HG03139 (cell line): ENCODE data around the gene FAM227B.
"Not testable (repeated sequence)": the region's sequence is repeated elsewhere in the genome, so short reads cannot be mapped to it uniquely, and the experiment has no call there.

Source experiments
- ATAC-seq: cut with Tn5 transposase; IDR thresholded peaks from one replicate; pipeline ENCODE4 v1.9.1; 2021; ENCODE audit not compliant: unreplicated experiment

Gene FAM227B

DNA sequence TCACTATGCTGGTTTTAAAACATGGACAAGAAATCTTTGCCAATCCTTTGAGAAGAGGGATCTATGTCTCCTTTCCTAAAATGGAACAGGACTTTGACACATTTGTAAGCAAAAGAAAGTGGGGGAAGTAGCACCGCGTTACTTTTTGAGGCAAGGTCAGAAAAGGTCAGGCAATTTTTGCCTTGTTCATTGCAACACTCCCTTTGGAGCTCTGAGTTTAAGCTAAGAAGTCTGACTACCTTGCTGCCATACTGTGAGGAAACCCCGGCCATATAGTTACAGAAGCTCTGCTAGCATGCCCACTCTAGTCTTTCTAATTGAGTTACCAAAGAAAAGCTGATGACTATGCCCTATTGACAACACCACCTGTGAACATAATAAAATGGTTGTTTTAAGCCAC is 1.4 kb downstream of the FAM227B start:
- ATAC-seq = no peak

DNA sequence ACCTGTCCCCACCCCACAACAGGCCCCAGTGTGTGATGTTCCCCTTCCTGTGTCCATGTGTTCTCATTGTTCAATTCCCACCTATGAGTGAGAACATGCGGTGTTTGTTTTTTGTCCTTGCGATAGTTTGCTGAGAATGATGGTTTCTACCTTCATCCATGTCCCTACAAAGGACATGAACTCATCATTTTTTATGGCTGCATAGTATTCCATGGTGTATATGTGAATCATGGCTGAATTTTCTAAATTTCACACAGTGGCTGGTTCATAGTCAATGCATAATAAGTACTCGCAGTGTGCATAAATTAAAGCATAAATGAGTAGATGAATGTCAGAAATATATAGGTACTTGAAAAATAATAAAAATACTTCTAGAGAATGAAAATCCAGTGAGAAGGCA is 8.4 kb downstream of the FAM227B start:
- not testable (repeated sequence) for ATAC-seq

DNA sequence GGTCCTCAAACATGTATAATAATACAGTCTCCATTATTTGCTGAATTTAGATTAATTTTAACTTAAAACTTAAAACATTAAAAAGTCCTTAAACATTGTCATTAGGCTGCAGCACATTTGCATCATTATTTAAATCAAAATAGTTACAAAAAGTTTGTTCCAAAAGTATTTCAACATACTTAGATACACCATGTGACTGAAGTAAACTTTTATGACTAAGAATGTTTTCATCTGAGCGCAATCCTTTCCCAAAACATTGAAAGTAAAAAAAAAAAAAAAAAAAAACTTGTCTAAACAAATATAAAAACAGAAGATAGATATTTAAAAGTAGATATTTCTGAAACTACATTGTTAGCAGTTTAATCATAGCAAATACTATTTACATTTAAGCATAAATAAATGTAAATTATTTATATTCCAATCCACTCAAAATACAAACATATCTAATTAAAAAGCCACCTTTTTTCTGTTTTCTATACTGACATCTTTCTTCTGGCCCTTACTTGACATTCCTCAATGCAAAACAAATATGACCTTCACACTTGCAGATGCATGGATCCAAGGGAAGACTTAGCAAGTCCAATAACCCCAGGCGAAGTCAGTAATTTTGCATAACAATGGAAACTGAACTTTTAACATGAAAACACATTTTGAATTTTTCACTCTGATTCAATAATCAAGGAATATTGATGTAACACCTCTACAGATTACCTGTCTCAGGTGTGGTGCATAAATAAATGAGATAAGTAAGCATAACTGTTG is 10.3 kb downstream of the FAM227B start:
- no peak for ATAC-seq

DNA sequence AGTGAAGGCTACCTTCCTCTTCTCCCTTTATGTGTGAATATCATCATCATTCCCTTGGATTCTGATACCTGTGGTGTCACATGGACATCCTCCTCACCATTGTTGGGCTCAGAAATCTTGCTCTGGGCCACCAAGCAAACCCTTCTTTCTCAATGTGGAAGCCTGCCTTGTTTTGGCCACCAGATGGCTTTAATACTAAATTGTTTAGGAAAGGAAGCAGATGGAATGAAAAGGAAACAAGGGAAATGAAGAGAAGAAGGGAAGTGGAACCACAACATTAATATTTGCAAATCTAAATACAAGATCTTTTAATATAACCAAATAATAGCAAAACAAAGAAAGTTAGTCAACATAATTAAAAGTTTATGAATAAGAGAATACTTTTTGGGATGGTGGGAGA is 14.0 kb downstream of the FAM227B start:
- no peak for ATAC-seq

DNA sequence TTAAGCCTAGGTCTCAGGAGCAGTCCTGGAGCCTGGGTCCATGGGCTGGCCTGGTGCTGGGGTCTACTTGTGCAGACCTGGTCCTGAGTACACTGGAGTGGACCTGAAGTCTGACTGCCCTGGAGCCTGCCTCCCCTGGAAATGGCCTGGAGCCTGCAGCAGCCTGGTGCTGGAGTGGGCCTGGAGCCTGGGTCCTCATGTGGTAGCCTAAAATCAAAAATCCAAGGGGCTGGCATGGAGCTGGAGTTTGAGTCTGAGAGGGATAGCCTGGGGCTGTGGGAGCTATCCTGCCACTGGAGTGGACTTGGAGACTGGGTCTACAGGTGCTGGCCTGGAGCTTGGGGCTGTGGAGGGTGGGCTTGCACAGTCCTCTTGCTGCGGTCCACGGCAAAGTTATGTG is 15.0 kb downstream of the FAM227B start:
- ATAC-seq = no peak

DNA sequence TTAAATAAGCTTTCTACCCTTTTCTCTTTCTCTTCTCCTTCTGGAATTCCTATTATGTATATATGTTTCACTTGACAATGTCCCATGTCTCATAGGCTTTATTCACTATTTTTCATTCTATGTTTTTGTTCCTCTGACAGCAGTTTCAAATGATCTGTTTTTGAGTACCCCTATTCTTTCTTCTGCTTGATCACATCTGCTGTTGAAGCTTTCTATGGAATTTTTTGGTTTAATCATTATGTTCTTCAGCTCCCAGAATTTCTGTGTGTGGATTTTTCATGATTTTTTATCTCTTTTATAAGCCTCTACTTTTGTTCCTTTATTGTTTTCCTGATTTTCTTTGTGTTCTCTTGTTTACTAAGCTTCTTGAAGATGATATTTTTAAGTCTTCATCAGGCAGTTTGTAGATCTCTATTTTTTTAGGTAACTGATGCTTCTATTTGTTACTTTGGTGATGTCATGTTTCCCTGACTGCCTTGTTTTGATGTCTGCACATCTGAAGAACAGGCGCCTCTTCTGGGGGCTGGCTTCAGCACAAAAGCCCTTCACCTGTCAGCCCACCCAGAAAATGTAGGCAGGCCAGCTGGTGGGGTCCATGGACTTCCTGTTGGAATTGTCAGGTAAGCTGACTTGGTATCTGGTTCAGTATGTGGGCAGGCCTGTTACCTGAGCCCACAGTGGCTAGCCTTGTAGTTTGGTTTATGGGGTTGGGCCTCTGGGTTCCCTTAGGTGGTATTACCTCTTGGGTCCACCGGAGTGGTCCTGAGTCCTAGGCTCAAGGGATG is 15.8 kb downstream of the FAM227B start:
- no peak for ATAC-seq

DNA sequence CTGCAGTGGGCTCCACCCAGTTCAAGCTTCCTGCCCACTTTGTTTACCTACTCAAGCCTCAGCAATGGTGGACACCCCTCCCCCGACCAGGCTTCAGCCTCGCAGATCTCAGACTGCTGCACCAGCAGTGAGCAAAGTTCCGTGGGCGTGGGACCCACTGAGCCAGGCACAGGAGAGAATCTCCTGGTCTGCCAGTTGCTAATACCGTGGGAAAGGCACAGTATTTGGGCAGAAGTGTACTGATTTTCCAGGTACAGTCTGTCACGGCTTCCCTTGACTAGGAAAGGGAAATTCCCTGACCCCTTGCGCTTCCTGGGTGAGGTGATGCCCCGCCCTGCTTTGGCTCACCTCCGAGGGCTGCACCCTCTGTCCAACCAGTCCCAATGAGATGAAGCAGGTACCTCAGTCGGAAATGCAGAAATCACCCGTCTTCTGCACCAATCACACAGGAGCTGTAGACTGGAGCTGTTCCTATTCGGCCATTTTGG is 27.7 kb downstream of the FAM227B start:
- not testable (repeated sequence) for ATAC-seq

DNA sequence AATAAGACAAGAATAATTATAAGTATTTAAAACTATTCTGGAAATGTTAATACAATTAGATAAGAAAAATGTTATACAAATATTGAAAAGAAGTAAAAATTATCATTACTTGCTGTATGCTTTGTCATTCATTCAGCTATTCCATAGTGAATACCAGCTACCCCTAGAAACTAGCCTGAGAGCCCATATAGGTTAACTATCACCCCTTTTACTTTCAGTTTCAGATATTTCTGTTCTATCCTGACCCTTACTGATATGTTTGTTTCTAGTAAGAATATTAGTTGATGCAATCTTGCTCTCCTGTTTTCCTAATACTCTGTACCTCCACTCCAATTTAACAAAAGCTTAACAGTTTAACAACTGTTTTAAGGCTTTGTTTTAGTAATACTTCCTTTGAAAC is 31.6 kb downstream of the FAM227B start:
- no peak for ATAC-seq

DNA sequence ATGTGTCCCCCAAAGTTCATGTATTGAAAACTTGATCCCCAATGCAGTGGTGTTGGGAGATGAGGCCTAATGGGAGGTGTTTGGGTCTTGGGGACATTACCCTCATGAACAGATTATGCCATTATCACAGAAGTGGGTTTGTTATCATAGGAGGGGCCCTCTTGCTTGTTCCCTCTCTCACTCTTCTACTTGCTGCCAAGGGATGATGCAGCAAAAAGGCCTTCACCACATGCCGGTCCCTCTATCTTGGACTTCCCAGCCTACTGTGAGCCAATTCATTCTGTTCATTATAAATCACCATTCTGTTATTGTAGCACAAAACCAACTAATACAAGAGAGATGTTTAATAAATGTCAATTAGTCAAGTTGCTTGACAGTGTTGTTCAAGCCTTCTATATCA is 47.2 kb downstream of the FAM227B start:
- ATAC-seq = no peak

DNA sequence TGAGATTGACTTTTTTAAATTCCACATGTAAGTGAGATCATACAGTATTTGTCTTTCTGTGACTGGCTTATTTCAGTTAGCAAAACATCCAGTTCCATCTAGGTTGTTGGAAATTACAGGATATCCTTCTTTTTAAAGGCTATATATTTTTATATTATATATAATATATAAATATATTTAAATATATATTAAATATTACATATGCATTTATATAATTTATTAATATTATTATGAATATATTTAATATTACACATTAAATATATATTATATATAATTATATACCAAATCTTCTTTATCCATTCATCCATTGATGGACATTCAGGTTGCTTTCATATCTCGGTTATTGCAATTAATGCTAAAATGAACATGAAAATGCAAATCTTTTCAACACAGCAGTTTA is 49.9 kb downstream of the FAM227B start:
- no peak for ATAC-seq

DNA sequence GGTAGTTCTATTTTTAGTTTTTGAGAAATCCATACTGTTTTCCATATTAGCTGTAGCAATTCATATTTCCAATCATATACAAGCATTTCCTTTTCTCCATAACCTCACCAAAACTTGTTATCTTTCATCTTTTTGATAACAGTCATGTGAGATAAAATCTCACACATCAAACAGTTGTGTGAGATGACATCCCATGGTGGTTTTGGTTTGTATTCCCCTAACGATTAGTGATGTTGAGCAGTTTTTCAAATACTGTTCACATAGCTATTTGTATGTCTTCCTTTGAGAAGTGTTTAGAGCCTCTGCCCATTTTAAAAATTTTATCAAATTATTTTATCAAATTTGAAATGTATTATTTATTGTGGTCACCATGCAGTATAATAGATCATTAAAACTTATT is 50.4 kb downstream of the FAM227B start:
- no peak for ATAC-seq

DNA sequence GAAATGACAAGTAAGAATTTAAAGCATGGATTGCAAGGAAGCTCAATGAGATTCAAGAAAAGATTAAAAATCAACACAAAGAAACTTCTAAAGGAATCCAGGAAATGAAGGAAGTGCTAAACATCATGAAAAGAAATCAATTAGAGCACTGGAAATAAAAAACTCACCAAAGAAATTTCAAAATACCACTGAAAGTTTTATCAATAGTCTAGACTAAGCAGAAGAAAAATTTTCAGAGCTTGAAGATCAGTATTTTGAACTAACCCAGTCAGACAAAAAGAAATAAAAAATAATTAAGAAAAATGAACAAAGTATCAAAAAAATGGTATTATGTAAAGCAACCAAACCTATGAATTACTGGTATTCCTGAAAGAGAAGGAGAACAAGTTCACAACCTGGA is 60.6 kb downstream of the FAM227B start:
- ATAC-seq = no peak

DNA sequence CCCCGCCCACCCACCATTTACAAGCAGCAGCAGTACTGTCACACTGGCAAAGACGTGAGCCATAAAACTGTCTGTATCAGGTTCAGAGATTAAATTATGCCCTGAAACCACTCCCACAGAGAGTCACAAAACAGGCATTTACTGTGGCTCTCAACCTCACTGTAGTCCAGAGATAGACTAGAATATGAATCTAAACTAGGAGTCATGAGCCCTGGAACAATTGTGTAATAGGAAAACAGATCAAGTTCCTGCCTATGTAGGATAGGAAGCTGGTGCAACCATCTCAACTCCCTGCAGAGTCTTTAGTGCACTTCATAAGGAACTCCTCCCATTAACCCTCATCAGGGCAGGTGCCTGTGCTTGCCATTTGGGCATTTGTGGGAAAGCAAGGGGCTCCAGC is 61.7 kb downstream of the FAM227B start:
- no peak for ATAC-seq

DNA sequence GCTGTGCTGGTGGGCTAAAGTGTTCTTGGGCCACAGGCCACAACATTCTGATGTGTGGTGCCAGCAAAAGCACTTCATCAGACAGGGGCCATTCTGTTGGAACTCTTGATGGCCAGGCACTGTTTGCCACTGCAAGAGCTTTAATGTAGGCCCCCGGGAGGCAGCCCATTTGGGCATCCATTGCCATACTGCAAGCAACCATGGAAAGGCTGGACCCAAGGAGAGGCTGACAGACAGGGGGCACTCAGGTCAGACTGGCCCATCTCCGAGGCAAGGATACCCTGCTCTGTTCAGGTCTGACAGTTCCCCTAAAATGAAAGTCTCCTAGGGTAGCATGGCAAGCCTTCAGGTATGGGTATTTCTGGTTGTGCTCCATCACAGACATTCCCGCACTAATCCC is 64.2 kb downstream of the FAM227B start:
- no peak for ATAC-seq

DNA sequence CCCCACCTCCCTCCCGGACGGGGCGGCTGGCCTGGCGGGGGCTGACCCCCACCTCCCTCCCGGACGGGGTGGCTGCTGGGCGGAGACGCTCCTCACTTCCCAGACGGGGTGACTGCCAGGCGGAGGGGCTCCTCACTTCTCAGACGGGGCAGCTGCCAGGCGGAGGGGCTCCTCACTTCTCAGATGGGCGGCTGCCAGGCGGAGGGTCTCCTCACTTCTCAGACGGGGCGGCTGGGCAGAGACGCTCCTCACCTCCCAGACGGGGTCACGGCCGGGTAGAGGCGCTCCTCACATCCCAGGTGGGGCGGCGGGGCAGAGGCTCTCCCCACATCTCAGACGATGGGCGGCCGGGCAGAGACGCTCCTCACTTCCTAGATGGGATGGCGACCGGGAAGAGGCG is 70.3 kb downstream of the FAM227B start:
- not testable (repeated sequence) for ATAC-seq

DNA sequence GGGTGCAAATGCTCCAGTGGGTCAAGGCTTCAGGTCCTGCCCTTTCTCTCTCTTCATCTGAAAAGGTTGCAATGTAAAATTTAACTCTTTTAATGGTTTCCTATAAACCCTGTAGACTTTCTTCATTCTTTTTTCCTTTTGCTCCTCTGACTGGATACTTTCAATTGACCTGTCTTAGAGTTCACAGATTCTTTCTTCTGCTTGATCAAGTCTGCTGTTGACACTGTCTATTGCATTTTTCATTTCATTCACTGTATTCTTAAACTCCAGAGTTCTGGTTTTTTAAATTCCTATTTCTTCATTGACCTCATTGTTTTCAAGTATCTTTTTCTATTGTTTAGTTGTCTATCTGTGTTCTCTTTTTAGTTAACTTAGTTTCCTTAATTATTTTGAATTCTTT is 82.1 kb downstream of the FAM227B start:
- no peak for ATAC-seq

DNA sequence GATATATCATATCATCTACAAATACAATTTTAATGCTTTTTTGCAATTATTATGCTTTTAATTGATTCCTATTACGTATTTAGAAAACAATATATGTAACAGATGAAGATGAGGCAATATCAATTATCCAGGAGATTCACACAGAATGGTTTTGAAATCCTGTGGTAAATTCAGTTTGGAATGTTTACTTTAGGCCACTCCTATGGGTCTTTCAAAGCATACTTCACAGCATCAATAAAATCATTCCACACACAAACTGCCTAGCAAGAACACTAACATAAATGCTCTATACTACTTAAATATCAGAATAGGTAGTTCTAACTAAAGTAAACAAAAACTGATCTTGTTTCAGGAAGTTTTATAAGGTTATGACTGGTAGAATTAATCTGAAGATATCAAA is 90.5 kb downstream of the FAM227B start:
- ATAC-seq = no peak

DNA sequence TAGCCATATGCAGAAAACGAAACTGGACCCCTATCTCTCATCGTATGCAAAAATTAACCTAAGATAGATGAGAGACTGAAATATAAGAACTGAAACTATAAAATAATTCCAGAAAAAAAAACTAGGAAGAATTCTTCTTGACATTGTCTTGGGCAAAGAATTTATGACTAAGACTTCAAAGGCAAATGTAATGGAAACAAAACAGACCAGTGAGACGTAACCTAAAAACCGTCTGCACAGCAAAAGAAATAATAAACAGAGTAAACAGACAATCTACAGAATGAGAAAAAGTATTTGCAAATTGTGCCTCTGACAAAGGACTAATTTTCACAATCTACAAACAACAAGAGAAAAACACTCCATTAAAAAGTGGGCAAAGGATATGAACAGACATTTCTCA is 92.3 kb downstream of the FAM227B start:
- no peak for ATAC-seq

DNA sequence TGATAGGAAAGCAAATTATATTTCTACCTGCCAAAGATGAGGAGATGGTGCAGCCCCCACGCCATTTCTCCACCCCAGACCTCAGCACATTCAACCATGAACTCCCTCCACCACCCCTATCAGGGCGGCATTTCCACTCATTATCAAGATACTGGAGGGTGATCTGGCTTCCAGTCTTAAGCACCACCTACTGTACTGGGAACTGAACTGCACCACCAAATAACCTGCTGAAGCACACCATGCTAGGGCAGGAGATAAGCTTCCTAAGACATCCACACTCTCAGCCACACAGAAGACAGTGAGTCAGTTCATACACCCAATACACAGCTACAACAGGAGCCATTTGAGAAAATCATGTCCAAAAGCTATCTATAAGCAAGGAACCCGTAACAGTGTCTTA is 98.8 kb downstream of the FAM227B start:
- no peak for ATAC-seq

DNA sequence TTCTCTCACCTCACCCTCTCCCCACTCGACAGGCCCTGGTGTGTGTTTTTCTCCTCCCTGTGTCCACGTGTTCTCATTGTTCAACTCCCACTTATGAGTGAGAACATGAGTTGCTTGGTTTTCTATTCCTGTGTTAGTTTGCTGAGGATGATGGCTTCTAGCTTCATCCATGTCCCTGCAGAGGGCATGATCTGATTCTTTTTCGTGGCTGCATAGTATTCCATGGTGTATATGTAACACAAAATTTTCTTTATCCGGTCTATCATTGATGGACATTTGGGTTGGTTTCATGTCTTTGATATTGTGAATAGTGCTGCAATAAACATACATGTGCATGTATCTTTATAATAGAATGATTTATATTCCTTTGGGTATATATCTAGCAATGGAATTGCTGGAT is 107.9 kb downstream of the FAM227B start:
- ATAC-seq = not testable (repeated sequence)

DNA sequence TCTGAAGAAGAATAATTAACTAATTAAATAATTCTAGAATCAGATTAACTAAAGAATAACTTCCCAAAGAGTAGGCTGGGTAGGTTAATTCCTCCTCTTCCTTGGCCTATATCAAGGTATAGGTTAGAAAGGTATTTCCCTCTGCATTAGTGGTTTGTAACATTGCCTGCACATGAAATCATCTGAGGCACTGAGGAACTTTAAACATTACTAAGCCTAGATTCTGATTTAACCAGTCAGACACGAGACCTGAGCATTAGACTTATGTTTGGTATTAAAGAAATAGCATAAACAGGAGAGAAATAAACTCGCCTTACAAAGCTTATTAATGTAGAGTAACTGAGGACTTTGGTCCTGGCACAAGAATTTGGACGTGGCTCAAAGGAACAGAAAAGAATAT is 113.4 kb downstream of the FAM227B start:
- no peak for ATAC-seq

DNA sequence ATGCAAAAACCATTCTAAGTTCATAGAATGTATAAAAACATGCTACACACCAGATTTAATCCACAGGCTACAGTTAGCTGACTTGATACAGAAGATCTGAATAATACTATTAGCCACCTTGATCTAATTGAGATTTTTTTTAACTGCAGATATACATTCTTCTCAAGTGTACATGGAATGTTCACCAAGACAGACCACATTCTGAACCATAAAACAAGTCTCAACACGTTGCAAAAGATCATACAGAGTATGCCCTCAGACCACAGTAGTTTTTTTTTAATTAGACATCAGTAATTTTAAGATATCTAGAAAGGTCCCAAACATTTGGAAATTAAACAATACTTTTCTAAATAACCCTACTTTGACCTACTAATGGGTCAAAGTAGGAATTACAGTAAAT is 114.3 kb downstream of the FAM227B start:
- no peak for ATAC-seq
